HepG2 (cell line): ENCODE results near the gene CAPZA1. TPM values are rescaled to one million over a fixed set of nuclear protein-coding genes. Genes with fewer than 3 reads are reported as not detected.

Experiments
- AHR ChIP-seq: IDR thresholded peaks from 2 replicates; pipeline ENCODE4 v1.6.1; 2018; ENCODE audit warnings: missing genetic modification reagents, missing compliant biosample characterization
- FOXO1 ChIP-seq: sonication (generic); formaldehyde crosslinking; IDR thresholded peaks from 2 replicates; pipeline ENCODE4 v1.4.0; 2020; ENCODE audit warnings: missing genetic modification reagents
- GABPA ChIP-seq, 2 experiments: IDR thresholded peaks; 2 replicates each; pipeline ENCODE4 v1.6.1; 2011 to 2016; ENCODE audit warnings: low read depth in 2 of 2, low read length in 1 of 2, missing biosample characterization in 1 of 2, missing genetic modification characterization in 1 of 2
- KDM5B ChIP-seq: sonication (generic); formaldehyde crosslinking; IDR thresholded peaks from 2 replicates; pipeline ENCODE4 v1.4.0; 2020; ENCODE audit warnings: missing genetic modification reagents, mild to moderate bottlenecking, borderline replicate concordance
- NPAS2 ChIP-seq: sonication (generic); formaldehyde crosslinking; IDR thresholded peaks from 2 replicates; pipeline ENCODE4 v1.8.0; 2022; ENCODE audit warnings: mild to moderate bottlenecking, missing genetic modification reagents, borderline replicate concordance
- POLR2A ChIP-seq, 2 experiments: IDR thresholded peaks; 2 replicates each; pipeline ENCODE4 v1.6.1; 2011; ENCODE audit warnings: low read depth in 2 of 2, low read length in 2 of 2, mild to moderate bottlenecking in 1 of 2, moderate library complexity in 1 of 2; ENCODE audit not compliant: insufficient read depth in 1 of 2
- RARA ChIP-seq: IDR thresholded peaks from 2 replicates; pipeline ENCODE4 v1.6.1; 2016; ENCODE audit warnings: missing genetic modification reagents, missing compliant biosample characterization
- RFXANK ChIP-seq: IDR thresholded peaks from 2 replicates; pipeline ENCODE4 v1.6.1; 2016
- TBL1XR1 ChIP-seq: fragments of 150-350 bp; IDR thresholded peaks from 2 replicates; pipeline ENCODE4 v1.6.1; 2014; ENCODE audit warnings: borderline replicate concordance, low read length; ENCODE audit not compliant: partially characterized antibody
- TCF7 ChIP-seq: sonication (generic); IDR thresholded peaks from 2 replicates; pipeline ENCODE4 v1.6.1; 2016; ENCODE audit warnings: antibody characterized with exemption, low read depth
- U2AF1 ChIP-seq: fragments of 200-400 bp; formaldehyde crosslinking; optimal IDR thresholded peaks from 2 replicates; pipeline ENCODE3; 2017; ENCODE audit warnings: mild to moderate bottlenecking, low read depth, low read length
- ZBTB42 ChIP-seq: sonication (generic); formaldehyde crosslinking; IDR thresholded peaks from 2 replicates; pipeline ENCODE4 v1.5.0; 2020; ENCODE audit warnings: mild to moderate bottlenecking, missing genetic modification reagents
- ZFP1 ChIP-seq: IDR thresholded peaks from 2 replicates; pipeline ENCODE4 v1.6.1; 2016
- ZNF251 ChIP-seq: sonication (generic); formaldehyde crosslinking; IDR thresholded peaks from 2 replicates; pipeline ENCODE4 v1.9.0; 2021; ENCODE audit warnings: mild to moderate bottlenecking, missing genetic modification reagents
- ZNF335 ChIP-seq: sonication (generic); formaldehyde crosslinking; IDR thresholded peaks from 2 replicates; pipeline ENCODE4 v1.4.0; 2020; ENCODE audit warnings: missing genetic modification reagents
- ZNF7 ChIP-seq: IDR thresholded peaks from 2 replicates; pipeline ENCODE4 v1.6.1; 2016; ENCODE audit warnings: missing biosample characterization, missing genetic modification reagents
- polyA plus RNA-seq, 8 experiments: library from polyadenylated mRNA; depleted of rRNA in 3 of 8; stranded (reverse) in 7 of 8; unstranded in 1 of 8; fragments of >200 nt; fragmentation: Illumina TruSeq in 4 of 8; extraction: Trizol in 4 of 8; gene quantifications; 2 replicates each; pipeline versions ENCODE4 v1.2.1 to v1.2.3, GENCODE V29; 2011 to 2016; ENCODE audit warnings: low read depth in 4 of 8, missing spikeins in 1 of 8, mixed read lengths in 1 of 8; ENCODE audit not compliant: insufficient read depth in 1 of 8
- total RNA-seq, 5 experiments: library from RNA; depleted of rRNA; stranded (reverse); fragments of >200 nt; fragmentation: Illumina TruSeq; extraction: Trizol; gene quantifications; 2 replicates each; pipeline ENCODE4 v1.2.3, GENCODE V29; 2016; ENCODE audit warnings: low read depth in 1 of 5
- TF ChIP-seq, protein P1 (sequence below): sonication (generic); formaldehyde crosslinking; IDR thresholded peaks from 2 replicates; pipeline ENCODE4 v1.8.0; 2022; ENCODE audit warnings: low read depth, missing genetic modification reagents
- TF ChIP-seq, protein P2 (sequence below): sonication (generic); formaldehyde crosslinking; IDR thresholded peaks from 2 replicates; pipeline ENCODE4; 2020; ENCODE audit warnings: missing genetic modification reagents, mild to moderate bottlenecking, borderline replicate concordance
- TF ChIP-seq, protein P3 (sequence below): sonication (generic); formaldehyde crosslinking; IDR thresholded peaks from 2 replicates; pipeline ENCODE4 v1.5.0; 2020; ENCODE audit warnings: mild to moderate bottlenecking, missing genetic modification reagents, borderline replicate concordance
- TF ChIP-seq, protein P4 (sequence below): sonication (generic); formaldehyde crosslinking; IDR thresholded peaks from 2 replicates; pipeline ENCODE4 v1.4.0; 2020; ENCODE audit warnings: missing genetic modification reagents, borderline replicate concordance

The CAPZA1 gene
- total and polyA plus RNA-seq, 2 of the 13 experiments (the other 11 are each of a cell fraction or from before 2014, with no cell fraction given): 67.0 to 117 TPM

DNA sequence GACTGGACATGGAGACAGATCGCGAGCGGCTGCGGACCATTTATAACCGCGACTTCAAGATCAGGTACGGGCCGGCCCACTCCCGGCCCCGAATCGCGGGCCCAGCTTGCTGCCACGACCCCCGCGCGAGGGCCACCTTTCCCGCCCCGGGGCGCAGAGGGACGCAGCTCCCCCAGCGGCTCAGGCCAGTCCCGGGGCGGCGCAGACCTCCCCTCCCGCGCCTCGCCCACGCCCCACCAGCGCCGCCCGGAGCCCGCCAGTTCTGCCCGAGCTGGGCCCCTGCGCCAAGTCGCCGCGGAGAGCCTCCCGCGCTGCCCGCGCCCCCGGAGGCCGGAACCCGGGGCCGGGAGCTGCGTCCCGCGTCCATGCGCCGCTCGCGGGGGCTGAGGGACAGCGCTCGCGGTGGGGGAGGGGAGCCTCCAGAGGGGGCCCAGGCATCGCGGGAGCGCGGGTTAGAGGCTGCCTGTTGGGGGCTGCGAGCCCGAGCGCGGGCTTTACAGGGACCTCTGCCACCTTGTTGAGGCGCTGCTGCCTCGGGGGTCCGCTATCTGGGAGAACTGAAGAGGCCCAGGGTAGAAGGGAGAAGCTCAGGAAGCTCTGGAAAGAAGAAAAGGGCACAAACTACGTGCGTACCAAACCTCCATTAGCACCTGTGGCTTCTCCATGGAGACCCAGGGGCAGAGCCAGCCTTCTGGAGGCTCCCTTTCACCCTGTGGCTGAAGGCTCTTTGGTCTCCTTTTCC is 55.5 kb downstream of the CAPZA1 start (continued):
- TF ChIP-seq ZNF335 (CRISPR knock-in tag): no peak
- no peak for TF ChIP-seq ZBTB42 (CRISPR knock-in tag)
- no peak; the same call in 1 of the 2 replicates for TF ChIP-seq KDM5B (CRISPR knock-in tag)
- no peak for TF ChIP-seq GABPA (IDR thresholded peaks at IDR 0.05; ENCODE audit: low read depth, low read length)
- no peak for TF ChIP-seq GABPA (CRISPR knock-in tag; IDR thresholded peaks at IDR 0.05; ENCODE audit: low read depth)
- TF ChIP-seq POLR2A (IDR thresholded peaks at IDR 0.05; ENCODE audit: insufficient read depth in 1 of 2, low read depth in 2 of 2, low read length in 2 of 2): no peak; a peak in 1 of 4 replicates
- TF ChIP-seq ZFP1 (CRISPR knock-in tag): no peak
- peak; percentile 10; the same call in 1 of the 2 replicates for TF ChIP-seq FOXO1 (CRISPR knock-in tag)
- no peak for TF ChIP-seq U2AF1
- no peak for TF ChIP-seq ZNF7 (CRISPR knock-in tag)
- no peak for TF ChIP-seq ZNF251
- TF ChIP-seq NPAS2: no peak
- TF ChIP-seq, protein P1, sequence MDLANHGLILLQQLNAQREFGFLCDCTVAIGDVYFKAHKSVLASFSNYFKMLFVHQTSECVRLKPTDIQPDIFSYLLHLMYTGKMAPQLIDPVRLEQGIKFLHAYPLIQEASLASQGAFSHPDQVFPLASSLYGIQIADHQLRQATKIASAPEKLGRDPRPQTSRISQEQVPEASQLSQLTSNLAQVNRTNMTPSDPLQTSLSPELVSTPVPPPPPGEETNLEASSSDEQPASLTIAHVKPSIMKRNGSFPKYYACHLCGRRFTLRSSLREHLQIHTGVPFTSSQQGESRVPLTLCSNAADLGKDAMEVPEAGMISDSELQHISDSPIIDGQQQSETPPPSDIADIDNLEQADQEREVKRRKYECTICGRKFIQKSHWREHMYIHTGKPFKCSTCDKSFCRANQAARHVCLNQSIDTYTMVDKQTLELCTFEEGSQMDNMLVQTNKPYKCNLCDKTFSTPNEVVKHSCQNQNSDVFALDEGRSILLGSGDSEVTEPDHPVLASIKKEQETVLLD (CRISPR knock-in tag): no peak
- no peak for TF ChIP-seq AHR
- no peak for TF ChIP-seq RARA (CRISPR knock-in tag)
- TF ChIP-seq TBL1XR1: no peak
- no peak for TF ChIP-seq TCF7
- TF ChIP-seq, protein P2, sequence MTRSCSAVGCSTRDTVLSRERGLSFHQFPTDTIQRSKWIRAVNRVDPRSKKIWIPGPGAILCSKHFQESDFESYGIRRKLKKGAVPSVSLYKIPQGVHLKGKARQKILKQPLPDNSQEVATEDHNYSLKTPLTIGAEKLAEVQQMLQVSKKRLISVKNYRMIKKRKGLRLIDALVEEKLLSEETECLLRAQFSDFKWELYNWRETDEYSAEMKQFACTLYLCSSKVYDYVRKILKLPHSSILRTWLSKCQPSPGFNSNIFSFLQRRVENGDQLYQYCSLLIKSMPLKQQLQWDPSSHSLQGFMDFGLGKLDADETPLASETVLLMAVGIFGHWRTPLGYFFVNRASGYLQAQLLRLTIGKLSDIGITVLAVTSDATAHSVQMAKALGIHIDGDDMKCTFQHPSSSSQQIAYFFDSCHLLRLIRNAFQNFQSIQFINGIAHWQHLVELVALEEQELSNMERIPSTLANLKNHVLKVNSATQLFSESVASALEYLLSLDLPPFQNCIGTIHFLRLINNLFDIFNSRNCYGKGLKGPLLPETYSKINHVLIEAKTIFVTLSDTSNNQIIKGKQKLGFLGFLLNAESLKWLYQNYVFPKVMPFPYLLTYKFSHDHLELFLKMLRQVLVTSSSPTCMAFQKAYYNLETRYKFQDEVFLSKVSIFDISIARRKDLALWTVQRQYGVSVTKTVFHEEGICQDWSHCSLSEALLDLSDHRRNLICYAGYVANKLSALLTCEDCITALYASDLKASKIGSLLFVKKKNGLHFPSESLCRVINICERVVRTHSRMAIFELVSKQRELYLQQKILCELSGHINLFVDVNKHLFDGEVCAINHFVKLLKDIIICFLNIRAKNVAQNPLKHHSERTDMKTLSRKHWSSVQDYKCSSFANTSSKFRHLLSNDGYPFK (CRISPR knock-in tag): no peak
- TF ChIP-seq, protein P3, sequence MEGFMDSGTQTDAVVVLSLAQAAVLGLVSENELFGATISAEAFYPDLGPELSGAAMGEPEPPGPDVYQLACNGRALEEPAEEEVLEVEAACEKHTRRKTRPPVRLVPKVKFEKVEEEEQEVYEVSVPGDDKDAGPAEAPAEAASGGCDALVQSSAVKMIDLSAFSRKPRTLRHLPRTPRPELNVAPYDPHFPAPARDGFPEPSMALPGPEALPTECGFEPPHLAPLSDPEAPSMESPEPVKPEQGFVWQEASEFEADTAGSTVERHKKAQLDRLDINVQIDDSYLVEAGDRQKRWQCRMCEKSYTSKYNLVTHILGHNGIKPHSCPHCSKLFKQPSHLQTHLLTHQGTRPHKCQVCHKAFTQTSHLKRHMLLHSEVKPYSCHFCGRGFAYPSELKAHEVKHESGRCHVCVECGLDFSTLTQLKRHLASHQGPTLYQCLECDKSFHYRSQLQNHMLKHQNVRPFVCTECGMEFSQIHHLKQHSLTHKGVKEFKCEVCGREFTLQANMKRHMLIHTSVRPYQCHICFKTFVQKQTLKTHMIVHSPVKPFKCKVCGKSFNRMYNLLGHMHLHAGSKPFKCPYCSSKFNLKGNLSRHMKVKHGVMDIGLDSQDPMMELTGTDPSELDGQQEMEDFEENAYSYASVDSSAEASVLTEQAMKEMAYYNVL (CRISPR knock-in tag): no peak
- TF ChIP-seq RFXANK (CRISPR knock-in tag): no peak
- TF ChIP-seq, protein P4, sequence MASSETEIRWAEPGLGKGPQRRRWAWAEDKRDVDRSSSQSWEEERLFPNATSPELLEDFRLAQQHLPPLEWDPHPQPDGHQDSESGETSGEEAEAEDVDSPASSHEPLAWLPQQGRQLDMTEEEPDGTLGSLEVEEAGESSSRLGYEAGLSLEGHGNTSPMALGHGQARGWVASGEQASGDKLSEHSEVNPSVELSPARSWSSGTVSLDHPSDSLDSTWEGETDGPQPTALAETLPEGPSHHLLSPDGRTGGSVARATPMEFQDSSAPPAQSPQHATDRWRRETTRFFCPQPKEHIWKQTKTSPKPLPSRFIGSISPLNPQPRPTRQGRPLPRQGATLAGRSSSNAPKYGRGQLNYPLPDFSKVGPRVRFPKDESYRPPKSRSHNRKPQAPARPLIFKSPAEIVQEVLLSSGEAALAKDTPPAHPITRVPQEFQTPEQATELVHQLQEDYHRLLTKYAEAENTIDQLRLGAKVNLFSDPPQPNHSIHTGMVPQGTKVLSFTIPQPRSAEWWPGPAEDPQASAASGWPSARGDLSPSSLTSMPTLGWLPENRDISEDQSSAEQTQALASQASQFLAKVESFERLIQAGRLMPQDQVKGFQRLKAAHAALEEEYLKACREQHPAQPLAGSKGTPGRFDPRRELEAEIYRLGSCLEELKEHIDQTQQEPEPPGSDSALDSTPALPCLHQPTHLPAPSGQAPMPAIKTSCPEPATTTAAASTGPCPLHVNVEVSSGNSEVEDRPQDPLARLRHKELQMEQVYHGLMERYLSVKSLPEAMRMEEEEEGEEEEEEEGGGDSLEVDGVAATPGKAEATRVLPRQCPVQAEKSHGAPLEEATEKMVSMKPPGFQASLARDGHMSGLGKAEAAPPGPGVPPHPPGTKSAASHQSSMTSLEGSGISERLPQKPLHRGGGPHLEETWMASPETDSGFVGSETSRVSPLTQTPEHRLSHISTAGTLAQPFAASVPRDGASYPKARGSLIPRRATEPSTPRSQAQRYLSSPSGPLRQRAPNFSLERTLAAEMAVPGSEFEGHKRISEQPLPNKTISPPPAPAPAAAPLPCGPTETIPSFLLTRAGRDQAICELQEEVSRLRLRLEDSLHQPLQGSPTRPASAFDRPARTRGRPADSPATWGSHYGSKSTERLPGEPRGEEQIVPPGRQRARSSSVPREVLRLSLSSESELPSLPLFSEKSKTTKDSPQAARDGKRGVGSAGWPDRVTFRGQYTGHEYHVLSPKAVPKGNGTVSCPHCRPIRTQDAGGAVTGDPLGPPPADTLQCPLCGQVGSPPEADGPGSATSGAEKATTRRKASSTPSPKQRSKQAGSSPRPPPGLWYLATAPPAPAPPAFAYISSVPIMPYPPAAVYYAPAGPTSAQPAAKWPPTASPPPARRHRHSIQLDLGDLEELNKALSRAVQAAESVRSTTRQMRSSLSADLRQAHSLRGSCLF (CRISPR knock-in tag): no peak
